GM19468 (cell line): Measurements from ENCODE around the gene ABHD16A.

Source experiments
- ATAC-seq: cut with Tn5 transposase; IDR thresholded peaks from one replicate; pipeline ENCODE4 v1.9.1; 2021; ENCODE audit warnings: mild to moderate bottlenecking, moderate library complexity, moderate number of reproducible peaks; ENCODE audit not compliant: unreplicated experiment; ENCODE audit errors: extremely low read depth

Gene ABHD16A

GRCh38 chr6:31664790-31665500 lies 38.2 kb downstream of the ABHD16A start, which contains the start of gene GPANK1:
TSS of gene GPANK1 (minus strand) at chr6:31664997. CDS start at chr6:31664478, 519 bp downstream.
- ATAC-seq: no peak

GRCh38 chr6:31663961-31664789 lies 38.9 kb downstream of the ABHD16A start:
- no peak for ATAC-seq

- ATAC-seq: no peak
These were observed 39.8 kb downstream of the ABHD16A start for GRCh38 chr6:31663126-31663960.

GRCh38 chr6:31662124-31662723 lies 40.9 kb downstream of the ABHD16A start:
- no peak for ATAC-seq

- ATAC-seq: no peak
These were observed 41.6 kb downstream of the ABHD16A start for GRCh38 chr6:31661262-31662123.

GRCh38 chr6:31660381-31661261 lies 42.5 kb downstream of the ABHD16A start, which contains the start of gene C6orf47:
TSS of gene C6orf47 (minus strand) at chr6:31660778. CDS start at chr6:31659947, 831 bp downstream.
- peak; percentile 40 for ATAC-seq

GRCh38 chr6:31659649-31660380 lies 43.3 kb downstream of the ABHD16A start:
- no peak for ATAC-seq

GRCh38 chr6:31658983-31659648 lies 44.0 kb downstream of the ABHD16A start:
- ATAC-seq: no peak

GRCh38 chr6:31658158-31658688 lies 44.9 kb downstream of the ABHD16A start:
- no peak for ATAC-seq

- ATAC-seq: no peak
These were observed 45.5 kb downstream of the ABHD16A start for GRCh38 chr6:31657406-31658157.

- ATAC-seq: no peak
These were observed 47.5 kb downstream of the ABHD16A start, which contains the start of gene APOM for GRCh38 chr6:31655349-31656237. TSS of gene APOM (plus strand) at chr6:31655894. CDS start at chr6:31655967, 73 bp downstream.

GRCh38 chr6:31654574-31655348 lies 48.4 kb downstream of the ABHD16A start:
- ATAC-seq: no peak

GRCh38 chr6:31652925-31653724 lies 50.0 kb downstream of the ABHD16A start:
- no peak for ATAC-seq
